T-helper 1 cell treated with Interleukin-12 subunit alpha and Interleukin-12 subunit beta and Interleukin-4 antibody, amounts not matched to agents 30 ng/mL and 1 ng/mL, for 36 hours (primary cell): ENCODE data around the gene LAMA5. TPM values are rescaled to one million over a fixed set of nuclear protein-coding genes. Genes with fewer than 3 reads are reported as not detected.

ENCODE experiments used
- intact Hi-C: fragments of 100-400 bp; cut with micrococcal nuclease; formaldehyde crosslinking; loops from one replicate; pipeline ENCODE4 v1.15.1; 2024
- total RNA-seq: library from RNA; stranded (reverse); gene quantifications from 2 replicates; pipeline ENCODE4 v1.2.3, GENCODE V29; 2022

LAMA5 gene
- total RNA-seq, 1 donor from 2014 or later, result 0.76 TPM

GRCh38 chr20:62350629-62351422, 16.3 kb downstream of the LAMA5 start:
- intact Hi-C loops, result no loop called here

GRCh38 chr20:62350098-62350628, 16.9 kb downstream of the LAMA5 start:
- intact Hi-C loops, result no loop called here

GRCh38 chr20:62349556-62350097, 17.5 kb downstream of the LAMA5 start:
- intact Hi-C loops, result no loop called here

- intact Hi-C loops, result no loop called here
These were observed 18.5 kb downstream of the LAMA5 start for GRCh38 chr20:62348604-62349003.

- intact Hi-C loops, result no loop called here
These were observed 19.7 kb downstream of the LAMA5 start for GRCh38 chr20:62347445-62347844.

- intact Hi-C loops, result no loop called here
These were observed 20.0 kb downstream of the LAMA5 start for GRCh38 chr20:62347151-62347404.

GRCh38 chr20:62346398-62347150, 20.5 kb downstream of the LAMA5 start:
- intact Hi-C loops, result no loop called here

GRCh38 chr20:62345681-62346370, 21.3 kb downstream of the LAMA5 start:
- intact Hi-C loops, result no loop called here

GRCh38 chr20:62344782-62345181, 22.3 kb downstream of the LAMA5 start:
- intact Hi-C loops, result no loop called here

GRCh38 chr20:62344092-62344491, 23.0 kb downstream of the LAMA5 start:
- intact Hi-C loops, result no loop called here

- intact Hi-C loops, result no loop called here
These were observed 24.2 kb downstream of the LAMA5 start for GRCh38 chr20:62342910-62343309.

GRCh38 chr20:62339647-62340062, 27.5 kb downstream of the LAMA5 start:
- intact Hi-C loops, result no loop called here

GRCh38 chr20:62338294-62338620, 28.9 kb downstream of the LAMA5 start:
- intact Hi-C loops, result no loop called here

GRCh38 chr20:62337558-62338293, 29.4 kb downstream of the LAMA5 start:
- intact Hi-C loops, result no loop called here

GRCh38 chr20:62336775-62337557, 30.1 kb downstream of the LAMA5 start:
- intact Hi-C loops, result no loop called here

- intact Hi-C loops, result no loop called here
These were observed 30.8 kb downstream of the LAMA5 start for GRCh38 chr20:62336329-62336728.

- intact Hi-C loops, result no loop called here
These were observed 31.6 kb downstream of the LAMA5 start for GRCh38 chr20:62335532-62335931.

GRCh38 chr20:62334881-62335280, 32.2 kb downstream of the LAMA5 start:
- intact Hi-C loops, result no loop called here

GRCh38 chr20:62333820-62334595, 33.1 kb downstream of the LAMA5 start:
- intact Hi-C loops, result no loop called here
